GM15510 (cell line): Measurements from ENCODE around the gene HES3.

Experiments used
- POLR2A ChIP-seq: IDR thresholded peaks from 3 replicates; pipeline ENCODE4 v1.6.1; 2011; ENCODE audit warnings: borderline replicate concordance; ENCODE audit not compliant: insufficient read length; ENCODE audit errors: extremely low read depth

The HES3 gene

DNA sequence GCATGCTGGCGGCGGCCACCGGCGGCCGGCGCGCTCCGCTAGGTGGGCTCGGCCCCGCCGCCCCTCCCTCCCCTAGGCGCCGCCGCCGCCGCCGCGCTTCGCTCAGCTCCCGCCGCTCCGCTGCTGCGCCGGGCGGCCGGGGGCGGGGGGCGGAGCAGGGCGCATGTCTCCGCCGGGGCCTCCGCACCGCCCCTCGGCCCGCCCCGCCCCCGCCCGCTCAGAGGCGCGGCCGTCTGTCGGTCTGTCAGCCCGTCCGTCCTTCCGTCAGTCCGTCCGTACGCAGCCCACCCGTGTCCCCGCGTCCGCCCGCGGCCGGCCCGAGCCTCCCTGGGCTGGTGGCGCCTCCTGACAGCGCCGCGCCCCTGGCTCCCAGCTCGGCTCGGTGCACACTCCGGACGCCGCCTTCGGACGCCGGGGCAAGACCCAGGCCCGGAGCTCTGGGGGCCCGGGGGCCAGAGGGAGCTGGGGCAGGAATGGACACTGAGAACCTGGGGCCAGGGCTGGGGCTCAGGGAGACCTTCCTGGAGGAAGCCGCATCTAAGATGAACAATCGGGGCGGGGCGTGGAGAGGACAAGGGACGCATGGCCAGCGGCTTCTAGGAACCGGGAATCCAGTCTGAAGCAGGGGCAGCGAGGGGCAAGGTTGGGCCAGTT lies 17.1 kb downstream of the HES3 start, which contains the start of gene GPR153:
Gene GPR153, minus strand, starts transcription at position 138 of the 654 bp plus-strand sequence. CDS start 6,193 bp downstream, outside the sequence.
- TF ChIP-seq POLR2A, result no peak

DNA sequence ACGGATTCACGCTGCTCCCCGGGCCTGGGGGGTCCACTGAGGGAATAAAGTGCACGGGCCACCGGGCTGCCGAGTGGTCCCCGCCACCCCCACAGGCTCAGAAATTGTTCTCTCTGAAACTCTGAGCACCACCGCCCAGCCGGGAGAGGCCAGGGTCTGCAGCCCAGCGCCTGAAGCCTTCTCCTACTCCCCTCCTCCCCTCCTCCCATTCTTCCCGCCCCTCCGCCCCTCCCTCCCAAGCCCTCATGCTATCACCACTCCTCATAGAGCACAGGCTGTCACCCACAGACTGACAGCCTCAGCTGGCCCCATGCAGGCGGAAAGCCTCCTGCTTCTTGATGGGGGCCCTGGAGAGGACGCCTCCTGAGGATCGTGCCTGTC lies 17.6 kb downstream of the HES3 start:
- TF ChIP-seq POLR2A, result no peak

DNA sequence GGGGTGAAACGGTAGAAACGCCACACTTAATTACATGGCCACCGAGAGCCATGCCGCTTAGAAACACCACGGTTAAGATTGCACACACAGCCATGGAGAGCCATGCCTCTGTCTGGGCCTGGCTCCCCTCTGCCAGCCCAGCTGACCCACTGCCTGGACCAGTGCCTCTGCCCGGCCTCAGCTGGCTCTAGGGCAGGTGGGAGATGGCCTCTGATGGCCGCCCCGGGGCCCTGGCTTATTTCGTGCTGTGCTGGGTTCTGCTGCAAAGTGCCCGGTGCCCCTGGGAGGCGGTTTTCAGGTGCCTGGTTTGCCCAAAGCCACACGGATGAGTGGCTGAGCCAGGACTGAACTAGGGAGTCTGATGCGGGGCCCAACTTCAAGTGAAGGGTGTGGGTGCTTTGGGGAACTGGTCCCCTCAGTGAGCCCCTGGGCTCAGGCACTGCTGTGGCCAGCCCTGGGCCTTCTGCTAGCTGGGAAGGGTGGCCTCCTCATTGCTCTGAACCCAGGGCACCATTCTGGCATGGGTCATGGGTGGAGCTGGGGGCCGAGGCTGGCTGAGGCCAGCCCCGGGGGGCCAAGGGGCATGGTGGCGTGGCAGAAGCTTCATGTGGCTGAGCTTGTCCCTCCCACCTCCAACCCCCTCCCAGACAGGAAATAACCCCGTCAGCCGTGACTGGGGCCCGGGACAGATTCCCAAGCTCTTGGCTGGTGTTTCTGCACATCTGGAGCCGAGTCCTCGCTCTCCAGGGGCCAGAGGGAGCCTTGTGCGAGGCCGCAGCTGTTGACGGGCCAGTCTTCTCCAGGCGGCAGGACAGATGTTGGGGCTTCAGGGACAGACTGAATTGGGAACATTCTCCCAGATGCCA lies 18.8 kb downstream of the HES3 start:
- TF ChIP-seq POLR2A, result no peak

DNA sequence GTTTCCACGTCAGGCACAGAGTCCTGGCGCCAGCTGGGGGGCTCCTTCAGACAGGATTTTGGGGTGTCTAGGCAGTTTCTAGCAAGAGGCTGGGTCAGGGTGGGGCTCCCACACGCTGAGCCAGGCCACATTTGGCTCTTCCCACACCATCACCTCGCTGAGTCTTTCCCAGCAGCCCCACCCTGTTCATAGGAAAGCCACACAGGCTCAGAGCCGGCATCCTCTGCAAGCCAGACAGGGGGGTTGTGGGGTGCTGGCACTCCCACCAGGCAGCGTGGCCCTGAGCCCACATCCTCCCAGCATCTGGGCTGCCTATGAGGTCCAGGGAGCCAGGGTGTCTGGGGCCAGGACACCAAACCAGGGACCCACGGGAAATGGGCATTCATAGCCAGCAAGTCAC lies 19.7 kb downstream of the HES3 start:
- TF ChIP-seq POLR2A, result no peak

DNA sequence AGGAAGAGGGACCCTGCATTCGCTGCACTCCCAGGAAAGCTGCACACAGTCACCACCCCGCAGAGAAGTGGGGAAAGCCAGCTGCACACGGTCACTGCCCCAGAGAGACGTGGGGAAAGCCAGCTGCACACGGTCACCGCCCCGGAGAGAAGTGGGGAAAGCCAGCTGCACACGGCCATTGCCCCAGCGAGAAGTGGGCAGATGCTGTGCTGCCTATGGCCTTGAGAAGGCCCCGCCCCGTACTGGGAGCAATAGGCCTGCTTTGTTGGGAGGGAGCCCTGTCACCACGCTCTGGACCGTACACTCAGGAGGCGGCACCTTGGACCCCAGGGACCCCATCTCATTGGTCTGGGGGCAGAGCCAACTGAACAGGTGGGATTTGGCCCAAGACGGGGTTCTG lies 21.2 kb downstream of the HES3 start:
- TF ChIP-seq POLR2A, result no peak

DNA sequence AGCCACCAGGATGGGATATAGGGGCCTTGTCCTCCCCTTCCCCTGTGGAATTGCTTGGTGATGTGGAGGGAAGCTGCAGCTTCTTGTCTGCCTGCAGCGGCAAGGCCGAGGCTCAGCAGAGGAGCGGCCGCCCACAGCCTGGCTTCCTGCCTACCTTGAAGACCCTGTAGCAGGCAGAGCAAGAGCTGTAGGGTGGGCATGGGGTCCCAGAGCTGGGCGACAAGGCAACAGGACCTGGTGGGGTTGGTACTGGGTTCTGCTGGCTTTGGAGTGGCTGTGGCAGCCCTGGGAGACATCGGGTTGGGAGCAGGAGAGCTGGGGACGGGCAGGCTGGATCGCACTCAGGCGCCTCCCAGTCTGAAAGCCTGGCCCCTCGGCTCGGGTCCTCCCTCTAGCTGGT lies 22.7 kb downstream of the HES3 start:
- no peak for TF ChIP-seq POLR2A

DNA sequence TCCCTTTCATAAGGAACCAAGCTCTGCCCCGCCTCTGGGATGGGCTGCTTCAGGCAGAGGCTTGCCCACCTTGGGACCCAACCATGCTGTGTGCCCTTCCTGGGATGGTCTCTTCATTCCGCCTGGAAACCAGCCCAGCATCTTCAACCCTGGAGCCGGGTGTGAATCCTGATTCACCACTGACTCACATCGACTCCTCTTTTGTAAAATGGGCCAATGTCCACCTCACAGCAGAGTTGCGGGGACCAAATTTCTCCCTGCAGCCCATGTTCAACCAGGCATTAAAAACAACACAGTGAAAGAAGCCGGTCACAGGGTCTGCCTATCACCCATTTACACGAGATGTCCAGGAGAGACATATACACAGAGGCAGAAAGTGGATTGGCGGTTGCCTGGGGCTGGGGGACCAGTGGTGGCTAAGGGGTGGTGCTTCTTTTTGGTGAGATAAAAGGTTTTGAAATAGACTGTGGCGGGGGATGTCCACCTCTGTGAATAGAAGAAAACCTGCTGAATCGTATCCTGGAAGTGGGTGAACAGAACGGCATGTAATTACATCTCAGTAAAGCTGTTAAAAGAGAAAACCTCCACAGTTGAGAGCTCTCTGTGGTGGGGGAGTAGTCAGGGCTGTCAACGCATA lies 23.8 kb downstream of the HES3 start:
- TF ChIP-seq POLR2A, result no peak

DNA sequence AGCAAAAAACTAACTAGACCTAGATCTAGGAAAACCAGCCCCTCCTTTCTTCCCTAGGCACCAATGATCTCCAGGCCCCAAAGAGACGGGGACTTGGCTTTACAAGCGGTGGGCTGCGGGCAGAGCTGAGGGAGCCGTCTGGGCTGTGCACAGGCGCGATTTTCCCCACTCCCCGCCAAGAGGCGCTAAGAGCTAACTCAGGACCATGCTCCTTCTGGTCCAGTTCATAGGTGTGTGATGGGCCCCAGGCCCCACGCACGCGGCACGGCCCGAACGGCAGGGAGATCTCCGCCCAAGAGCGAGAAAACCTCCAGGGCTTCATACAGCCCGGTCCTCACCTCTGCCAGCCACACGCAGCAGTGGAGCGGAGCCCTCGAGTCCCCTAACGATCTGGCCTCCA lies 24.4 kb downstream of the HES3 start:
- no peak for TF ChIP-seq POLR2A

DNA sequence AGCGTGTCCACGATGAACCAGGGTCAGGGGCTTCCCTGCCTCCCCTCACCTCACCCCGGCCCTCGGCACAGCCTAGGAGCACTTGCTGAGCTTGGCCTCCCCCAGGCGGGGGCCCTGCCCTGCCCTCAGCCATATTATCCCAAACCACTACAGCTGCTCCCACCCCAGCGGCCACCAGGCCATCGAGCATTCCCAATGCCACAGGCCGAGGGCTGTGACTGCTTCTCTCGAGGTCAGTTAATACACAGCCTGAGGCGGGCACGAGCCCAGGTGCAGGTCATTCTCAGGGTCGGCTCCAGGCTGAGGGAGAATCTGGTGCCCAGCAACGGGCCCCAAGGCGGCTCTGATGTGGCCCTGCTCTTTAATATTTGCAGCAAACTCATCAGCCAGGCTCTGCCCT lies 25.3 kb downstream of the HES3 start:
- no peak for TF ChIP-seq POLR2A

DNA sequence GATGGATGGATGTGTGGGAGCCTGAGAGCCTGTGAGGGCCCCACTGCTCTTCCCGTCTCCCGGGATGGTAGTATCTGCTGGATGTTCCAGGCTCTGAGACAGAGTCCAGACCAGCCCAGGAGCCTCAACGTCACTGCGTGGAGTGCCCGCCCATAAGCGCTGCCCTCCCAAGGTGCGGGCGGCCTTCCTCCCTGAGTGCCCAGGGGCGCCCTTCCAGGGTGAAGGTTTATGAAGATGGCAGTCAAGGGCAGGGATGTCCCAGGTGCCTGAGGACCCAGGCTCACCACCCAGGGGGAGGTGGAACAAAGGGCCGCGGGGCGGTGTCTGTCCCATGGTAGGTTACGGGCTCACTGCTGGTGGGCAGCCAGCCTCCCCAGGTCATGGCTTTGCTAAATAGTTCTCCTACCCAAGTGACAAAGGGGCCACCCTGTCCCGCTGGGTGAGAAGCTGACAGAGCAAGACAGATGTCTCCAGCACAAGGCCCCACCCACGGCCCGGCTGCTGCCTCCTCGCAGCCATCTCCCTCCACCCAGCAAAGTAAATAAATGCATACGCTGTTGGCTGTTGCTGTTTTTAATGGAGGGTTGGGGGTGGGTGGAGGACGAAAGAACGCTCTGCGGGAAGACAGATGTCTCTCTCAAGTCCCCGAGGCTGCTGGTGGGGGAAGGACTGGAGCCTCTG lies 25.9 kb downstream of the HES3 start:
- TF ChIP-seq POLR2A, result no peak

DNA sequence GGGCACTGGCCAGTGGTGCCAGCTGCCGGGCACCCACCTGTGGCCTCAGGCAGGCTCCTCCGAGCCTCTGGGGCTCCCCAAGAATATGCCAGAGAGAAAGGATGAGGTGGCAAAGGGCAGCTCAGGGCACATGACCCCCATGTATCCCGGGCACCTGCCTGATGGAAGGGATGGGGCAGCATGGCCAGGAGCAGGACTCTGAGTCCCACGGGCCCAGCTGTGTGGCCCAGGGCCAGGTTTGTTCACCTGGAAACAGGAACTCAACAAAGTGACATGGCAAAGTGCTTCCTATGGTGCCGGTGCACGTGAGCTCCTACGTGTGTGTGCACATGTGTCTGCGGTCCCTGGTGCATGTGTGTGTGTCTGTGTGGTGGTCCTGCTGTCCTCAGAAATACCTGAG lies 26.4 kb downstream of the HES3 start:
- no peak for TF ChIP-seq POLR2A

DNA sequence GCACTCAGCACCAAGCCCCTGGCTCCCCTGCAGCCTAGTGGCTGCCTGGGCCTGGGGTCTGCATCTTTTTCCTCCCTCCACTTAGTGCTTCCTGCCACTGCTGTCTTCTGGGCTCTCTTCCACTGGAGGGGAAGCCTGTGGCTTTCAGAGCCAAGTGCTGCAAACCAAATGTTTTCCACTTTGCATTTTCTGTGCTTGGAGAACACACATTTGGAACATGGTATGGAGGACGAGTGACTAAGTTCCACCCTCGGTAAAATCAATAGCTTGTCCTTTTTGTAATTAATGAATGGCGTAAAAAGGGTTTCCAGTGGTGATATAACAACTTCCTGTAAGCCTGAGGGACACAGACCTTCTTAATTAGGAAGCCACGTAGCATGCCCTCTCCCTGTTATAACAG lies 27.0 kb downstream of the HES3 start:
- TF ChIP-seq POLR2A, result no peak

DNA sequence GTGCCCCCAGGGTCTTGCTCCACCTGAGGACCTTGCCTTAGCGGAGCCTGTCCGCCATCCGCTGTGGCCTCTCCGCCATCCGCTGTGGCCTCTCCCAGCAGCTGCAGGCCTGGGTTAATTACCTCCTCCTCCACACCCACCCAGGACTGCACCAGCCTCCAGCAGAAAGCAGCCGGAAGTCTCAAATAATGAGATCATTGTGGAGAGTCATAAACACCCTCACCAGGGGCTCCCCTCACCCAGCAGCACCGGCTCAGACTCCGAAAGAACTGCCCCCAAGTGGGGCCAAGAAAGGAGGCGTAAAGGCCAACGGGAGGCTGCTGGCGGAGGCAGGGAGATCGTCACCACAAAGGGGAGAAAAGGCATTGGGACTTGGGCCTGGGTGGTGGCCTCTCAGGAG lies 27.6 kb downstream of the HES3 start:
- TF ChIP-seq POLR2A, result no peak

DNA sequence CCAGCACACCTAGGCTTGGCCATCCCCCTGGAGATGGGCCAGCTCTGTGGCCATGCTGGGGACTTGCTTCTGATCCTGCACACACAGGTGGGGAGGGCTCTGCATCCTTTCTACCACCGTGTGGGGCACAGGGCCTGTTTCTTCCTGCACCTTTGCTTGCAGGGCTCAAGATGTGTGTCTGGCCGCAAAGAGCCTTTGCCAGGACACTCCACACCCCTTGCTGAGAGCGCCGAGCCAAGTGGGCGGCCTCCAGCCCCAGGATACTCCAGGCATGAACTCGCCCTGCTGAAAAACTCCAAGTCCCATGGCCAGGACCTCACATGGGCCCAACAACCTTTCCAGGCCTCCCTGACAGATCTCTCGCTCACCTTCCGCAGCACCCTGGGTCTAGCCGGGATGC lies 28.5 kb downstream of the HES3 start:
- no peak for TF ChIP-seq POLR2A

DNA sequence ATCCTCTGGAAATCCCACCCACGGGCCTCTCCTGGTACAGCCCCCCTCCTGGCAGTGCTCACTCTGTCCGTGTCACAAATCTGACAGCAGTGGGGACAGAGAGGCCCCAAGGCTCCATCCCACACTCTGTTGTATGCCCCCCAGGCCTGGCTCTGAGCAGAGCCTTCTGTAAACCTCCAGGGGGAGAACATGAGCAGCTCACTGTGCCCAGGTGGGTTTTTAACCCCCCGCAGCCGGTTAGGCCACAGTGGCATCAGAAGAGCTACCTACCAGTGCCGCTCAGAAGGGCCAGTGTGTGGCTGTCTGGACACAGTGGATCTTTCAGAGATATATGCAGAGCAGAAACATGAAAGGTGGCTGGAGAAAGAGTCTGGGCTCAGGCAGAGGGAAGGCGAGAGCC lies 28.9 kb downstream of the HES3 start:
- no peak for TF ChIP-seq POLR2A
